Activated naive CD4-positive, alpha-beta T cell treated with anti-CD3 and anti-CD28 coated beads, Interleukin-2, amount 50 U/mL, for 24 hours (primary cell): ENCODE measurements around the gene CSNK2A2.

Experiments
- H3K27ac Mint-ChIP-seq: one replicate; pipeline ENCODE4 v1.8.0; 2021; ENCODE audit warnings: mild to moderate bottlenecking, mixed read lengths
- H3K27me3 Mint-ChIP-seq: one replicate; pipeline ENCODE4 v1.8.0; 2021; ENCODE audit warnings: mixed read lengths
- H3K36me3 Mint-ChIP-seq: one replicate; pipeline ENCODE4 v1.8.0; 2021; ENCODE audit warnings: mixed read lengths
- H3K4me1 Mint-ChIP-seq: one replicate; pipeline ENCODE4 v1.8.0; 2021; ENCODE audit warnings: mixed read lengths
- H3K4me3 Mint-ChIP-seq: one replicate; pipeline ENCODE4 v1.8.0; 2021; ENCODE audit warnings: mild to moderate bottlenecking, mixed read lengths
- H3K9me3 Mint-ChIP-seq: one replicate; pipeline ENCODE4 v1.8.0; 2021; ENCODE audit warnings: mixed read lengths

Gene CSNK2A2

DNA sequence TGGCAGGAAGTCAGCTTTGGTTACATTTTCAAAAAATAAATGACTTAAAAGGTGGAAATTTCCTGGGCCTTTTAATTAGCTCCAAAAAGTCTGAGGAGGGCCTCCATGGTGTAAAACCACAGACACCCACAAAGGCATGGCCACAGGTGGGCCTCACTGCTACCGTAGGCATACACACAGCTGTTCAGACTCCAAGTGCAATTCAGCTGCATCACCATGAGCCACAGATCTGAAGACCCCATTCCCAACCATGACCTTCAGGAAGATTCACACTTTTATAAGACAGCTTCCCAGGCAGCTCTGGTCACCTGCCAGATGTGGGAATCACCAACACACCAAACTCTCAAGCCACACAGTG, 20.6 kb downstream of the CSNK2A2 start:
- peaks cover 30% of the 10 kb centered on the region for H3K36me3 Mint-ChIP-seq
- peaks cover 62% of the 10 kb centered on the region for H3K4me1 Mint-ChIP-seq
- H3K27me3 Mint-ChIP-seq, result no peaks in the 10 kb centered on the region
- peak overlapping the region; percentile 86 for H3K27ac Mint-ChIP-seq
- peak overlapping the region; percentile 72 for H3K4me3 Mint-ChIP-seq
- no peaks in the 10 kb centered on the region for H3K9me3 Mint-ChIP-seq

DNA sequence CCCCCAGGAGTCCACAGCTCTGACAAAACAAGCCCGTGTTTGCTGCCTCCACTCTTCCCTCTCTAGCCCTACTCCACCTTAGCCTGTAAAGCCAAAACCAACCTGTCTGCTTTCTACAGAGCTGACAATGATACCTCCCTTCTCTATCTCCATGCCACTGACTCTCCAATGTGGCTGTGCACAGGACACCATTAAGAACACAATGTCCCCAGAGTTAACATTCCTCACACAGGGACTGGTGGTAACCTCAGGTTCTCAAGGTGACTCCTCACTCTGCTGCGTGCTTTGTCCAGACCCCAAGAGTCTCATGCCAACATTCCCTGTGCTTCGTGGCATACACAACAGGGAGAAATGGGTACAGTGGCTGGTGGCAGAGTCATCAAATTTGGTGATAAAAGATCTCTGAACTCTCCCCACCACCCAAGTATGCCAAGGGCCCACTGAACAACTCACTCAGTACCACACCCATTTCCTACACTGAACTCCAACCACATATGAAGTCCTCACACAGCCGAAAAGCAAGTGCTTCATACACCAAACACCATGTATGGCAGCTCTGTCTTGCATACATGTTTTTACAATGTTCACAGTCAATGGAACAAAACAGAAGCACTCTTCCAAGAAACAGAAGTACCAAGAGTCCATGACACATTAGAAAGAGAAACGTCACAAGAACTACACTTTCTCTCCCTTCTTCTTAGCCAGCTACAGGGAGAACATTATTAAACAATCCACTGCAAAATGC, 21.1 kb downstream of the CSNK2A2 start:
- Mint-ChIP-seq H3K36me3 (peaks cover 27% of the 10 kb centered on the region), H3K27me3 (no peaks in the 10 kb centered on the region), H3K4me1 (peaks cover 59% of the 10 kb centered on the region), H3K27ac (peak overlapping the region; percentile 89), H3K9me3 (no peaks in the 10 kb centered on the region), H3K4me3 (peak overlapping the region; percentile 72)

DNA sequence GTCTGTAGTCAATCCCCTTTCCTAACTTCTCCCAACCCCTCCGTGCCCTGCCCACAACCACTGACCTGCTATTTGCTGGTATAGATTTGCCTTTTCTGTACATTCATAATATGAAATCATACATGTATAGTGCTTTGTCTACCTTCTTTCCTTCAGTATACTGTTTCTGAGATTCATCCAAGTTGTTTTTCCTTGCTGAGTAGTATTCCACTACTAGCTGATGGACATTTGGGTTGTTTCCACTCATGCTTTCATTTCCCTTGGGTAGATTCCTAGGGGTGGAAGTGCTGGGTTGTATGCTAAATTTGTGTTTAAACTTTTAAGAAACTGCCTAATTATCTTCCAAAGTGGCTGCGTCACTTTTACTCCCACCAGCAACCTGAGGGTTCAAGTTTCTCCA, 27.7 kb downstream of the CSNK2A2 start:
- Mint-ChIP-seq H3K36me3 (peaks cover 14% of the 10 kb centered on the region), H3K4me3 (no peak overlapping the region), H3K9me3 (no peaks in the 10 kb centered on the region), H3K4me1 (peaks cover 8% of the 10 kb centered on the region), H3K27ac (peak overlapping the region; percentile 18), H3K27me3 (no peaks in the 10 kb centered on the region)

DNA sequence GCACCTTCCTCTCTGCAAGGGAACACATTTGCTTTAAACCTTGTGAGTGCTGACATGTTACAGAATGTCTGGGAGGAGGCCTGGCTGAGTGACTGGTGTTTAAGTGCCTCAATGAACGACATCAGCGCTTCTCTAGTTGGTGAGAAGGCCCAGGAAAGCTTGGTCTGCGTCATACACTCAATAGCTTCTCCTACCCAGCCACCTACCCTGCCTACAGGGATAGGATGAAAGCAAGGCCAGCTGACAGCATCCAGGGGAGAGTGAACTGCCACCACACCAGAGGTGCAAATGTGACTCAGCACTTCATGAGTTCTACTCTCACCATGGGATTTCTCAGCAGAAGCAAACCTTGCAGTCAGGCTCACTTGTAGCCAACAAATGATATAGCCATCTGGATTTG, 37.1 kb downstream of the CSNK2A2 start:
- Mint-ChIP-seq H3K9me3 (no peaks in the 10 kb centered on the region), H3K27ac (peak overlapping the region; percentile 56), H3K36me3 (peaks cover 19% of the 10 kb centered on the region), H3K4me3 (no peak overlapping the region), H3K4me1 (peaks cover 2% of the 10 kb centered on the region), H3K27me3 (no peaks in the 10 kb centered on the region)

DNA sequence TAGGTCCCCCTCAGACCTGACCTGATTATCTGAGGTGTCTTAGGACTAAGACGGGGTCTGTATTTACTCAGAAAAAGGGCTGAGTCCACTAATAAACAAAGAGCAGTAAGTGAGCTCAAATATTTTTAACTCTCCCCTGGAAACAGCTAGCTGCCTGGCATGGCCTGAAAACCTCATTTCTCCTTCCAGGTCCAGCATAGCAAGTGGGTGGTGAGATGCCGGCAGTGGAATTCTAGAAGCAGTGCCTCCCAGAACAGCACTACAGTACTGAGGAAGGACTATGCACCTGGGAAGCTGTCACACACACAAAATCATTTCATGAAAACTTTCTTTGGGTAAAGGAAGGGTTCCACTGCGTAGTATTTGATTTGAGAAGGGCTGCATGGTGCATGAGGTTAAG, 39.2 kb downstream of the CSNK2A2 start:
- Mint-ChIP-seq H3K4me1 (peaks cover 4% of the 10 kb centered on the region), H3K27me3 (no peaks in the 10 kb centered on the region), H3K27ac (no peak overlapping the region)

DNA sequence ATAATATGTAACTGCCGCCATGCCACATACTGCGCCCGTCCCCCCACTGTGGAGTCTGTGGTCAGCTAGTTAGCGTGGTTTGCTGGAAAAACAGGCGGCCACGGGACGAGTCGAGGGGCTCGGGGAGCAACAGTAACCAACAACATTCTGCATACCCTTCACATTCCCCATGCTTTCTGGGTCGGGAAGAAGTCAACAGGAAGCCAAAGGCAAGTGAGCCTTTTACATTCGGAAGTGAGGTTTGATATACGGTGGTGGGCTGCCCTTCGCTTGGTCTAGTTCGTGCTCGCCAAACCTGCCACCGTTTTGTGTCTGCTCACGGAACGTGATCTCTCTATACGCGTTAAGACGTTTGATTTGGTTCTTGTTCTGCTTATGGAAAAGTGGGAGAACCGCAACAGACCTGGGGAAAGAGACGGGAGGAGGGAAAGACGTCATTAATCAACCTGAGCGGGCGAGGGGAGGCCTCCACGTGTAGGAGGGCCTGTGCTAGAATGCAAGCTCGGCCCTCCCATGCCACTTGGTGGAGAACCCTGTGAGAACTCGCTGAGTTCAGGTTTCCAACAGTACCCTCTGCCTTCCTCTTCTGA, 39.9 kb downstream of the CSNK2A2 start:
- H3K9me3 Mint-ChIP-seq, result no peaks in the 10 kb centered on the region
- no peaks in the 10 kb centered on the region for H3K27me3 Mint-ChIP-seq
- peaks cover 14% of the 10 kb centered on the region for H3K36me3 Mint-ChIP-seq
- H3K4me1 Mint-ChIP-seq, result peaks cover 4% of the 10 kb centered on the region
- H3K4me3 Mint-ChIP-seq, result no peak overlapping the region
- no peak overlapping the region for H3K27ac Mint-ChIP-seq

More for the DNA sequence above, 39.2 kb downstream of the CSNK2A2 start:
- no peaks in the 10 kb centered on the region for H3K9me3 Mint-ChIP-seq
- peaks cover 14% of the 10 kb centered on the region for H3K36me3 Mint-ChIP-seq
- no peak overlapping the region for H3K4me3 Mint-ChIP-seq

DNA sequence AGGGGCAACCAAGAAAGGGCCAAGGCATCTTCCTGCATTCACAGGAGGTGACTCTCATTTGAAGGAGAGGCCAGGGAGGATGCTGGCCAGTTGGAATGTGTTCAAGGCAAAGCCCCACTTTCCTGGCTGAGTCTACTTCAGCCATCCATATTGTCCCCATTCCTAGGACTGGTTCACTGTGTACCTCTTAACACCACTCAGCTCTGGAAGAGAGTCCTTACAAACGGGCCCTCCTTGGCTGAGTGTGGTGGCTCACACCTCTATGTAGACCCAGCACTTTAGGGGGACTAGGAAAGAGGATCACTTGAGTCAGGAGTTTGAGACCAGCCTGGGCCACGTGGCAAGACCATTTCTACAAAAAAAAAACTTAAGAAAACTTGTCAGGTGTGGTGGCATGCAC, 40.7 kb downstream of the CSNK2A2 start:
- Mint-ChIP-seq H3K4me1 (peaks cover 4% of the 10 kb centered on the region), H3K27ac (no peak overlapping the region), H3K36me3 (peaks cover 10% of the 10 kb centered on the region), H3K4me3 (no peak overlapping the region), H3K9me3 (no peaks in the 10 kb centered on the region), H3K27me3 (no peaks in the 10 kb centered on the region)

DNA sequence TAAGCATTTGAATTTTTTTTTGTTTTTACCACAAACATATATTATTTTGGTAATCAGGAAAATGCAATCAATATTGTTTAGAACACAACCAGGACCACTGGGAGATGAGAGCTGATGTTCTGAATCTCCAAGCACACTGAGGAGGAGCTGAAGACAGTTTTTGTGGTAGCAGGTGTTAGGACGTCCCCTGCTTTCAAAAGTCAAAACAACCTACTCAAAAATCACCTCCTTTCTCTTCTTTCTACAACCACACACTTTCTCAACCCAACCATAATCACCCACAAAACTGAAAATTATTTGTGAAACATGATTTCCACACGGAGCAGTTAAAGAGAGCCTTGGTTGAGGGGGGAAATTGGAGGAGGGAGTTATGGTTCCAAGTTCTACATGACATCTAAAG, 42.1 kb downstream of the CSNK2A2 start:
- no peak overlapping the region for H3K27ac Mint-ChIP-seq
- no peaks in the 10 kb centered on the region for H3K9me3 Mint-ChIP-seq
- H3K4me1 Mint-ChIP-seq, result peaks cover 4% of the 10 kb centered on the region
- no peaks in the 10 kb centered on the region for H3K27me3 Mint-ChIP-seq
- H3K4me3 Mint-ChIP-seq, result no peak overlapping the region
- peaks cover 10% of the 10 kb centered on the region for H3K36me3 Mint-ChIP-seq

DNA sequence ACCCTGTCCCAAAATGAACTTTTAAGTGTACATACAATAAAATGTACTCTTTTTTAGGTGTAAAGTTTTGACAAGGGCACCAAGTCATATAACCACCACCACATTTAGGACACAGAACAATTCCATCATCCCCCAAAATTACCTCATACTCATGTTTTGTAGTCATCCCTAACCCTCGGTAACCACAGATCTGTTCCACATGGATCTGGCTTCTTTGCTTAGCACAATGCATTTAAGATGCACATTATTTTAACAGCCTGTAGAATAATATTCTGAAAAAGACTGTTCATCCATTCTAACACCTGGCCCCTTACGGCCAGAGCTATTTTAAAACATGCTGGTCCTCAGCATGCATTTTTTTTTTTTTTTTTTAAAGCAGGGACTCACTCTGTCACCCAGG, 43.6 kb downstream of the CSNK2A2 start:
- no peak overlapping the region for H3K4me3 Mint-ChIP-seq
- no peaks in the 10 kb centered on the region for H3K27me3 Mint-ChIP-seq
- H3K9me3 Mint-ChIP-seq, result no peaks in the 10 kb centered on the region
- no peak overlapping the region for H3K27ac Mint-ChIP-seq
- peaks cover 4% of the 10 kb centered on the region for H3K4me1 Mint-ChIP-seq
- H3K36me3 Mint-ChIP-seq, result peaks cover 4% of the 10 kb centered on the region

DNA sequence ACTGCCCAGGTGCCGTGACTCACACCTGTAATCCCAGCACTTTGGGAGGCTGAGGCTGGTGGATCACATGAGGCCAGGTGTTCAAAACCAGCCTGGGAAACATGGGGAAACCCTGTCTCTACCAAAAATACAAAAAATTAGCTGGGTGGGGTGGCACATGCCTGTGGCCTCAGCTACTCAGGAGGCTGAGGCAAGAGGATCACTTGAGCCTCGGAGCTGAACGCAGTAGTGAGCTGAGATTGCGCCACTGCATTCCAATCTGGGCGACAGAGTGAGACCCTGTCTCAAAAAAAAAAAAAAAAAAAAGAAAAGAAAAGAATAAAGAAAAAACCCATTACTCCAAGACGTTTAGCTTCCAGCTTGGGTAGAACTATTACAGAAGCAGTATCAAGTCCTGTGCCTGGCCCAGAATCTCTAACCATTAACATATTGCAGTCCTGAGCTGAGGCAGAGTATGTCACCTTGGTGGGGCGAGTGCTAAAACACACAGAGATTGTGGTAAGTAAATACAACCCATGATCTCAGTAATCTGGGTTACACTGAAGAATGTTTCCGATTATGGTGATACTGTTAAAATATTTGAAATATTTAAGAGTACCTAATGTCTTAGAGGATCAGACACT, 45.5 kb downstream of the CSNK2A2 start:
- no peaks in the 10 kb centered on the region for H3K9me3 Mint-ChIP-seq
- H3K4me1 Mint-ChIP-seq, result peaks cover 4% of the 10 kb centered on the region
- no peak overlapping the region for H3K4me3 Mint-ChIP-seq
- H3K27me3 Mint-ChIP-seq, result no peaks in the 10 kb centered on the region
- no peak overlapping the region for H3K27ac Mint-ChIP-seq
- peaks cover 5% of the 10 kb centered on the region for H3K36me3 Mint-ChIP-seq

DNA sequence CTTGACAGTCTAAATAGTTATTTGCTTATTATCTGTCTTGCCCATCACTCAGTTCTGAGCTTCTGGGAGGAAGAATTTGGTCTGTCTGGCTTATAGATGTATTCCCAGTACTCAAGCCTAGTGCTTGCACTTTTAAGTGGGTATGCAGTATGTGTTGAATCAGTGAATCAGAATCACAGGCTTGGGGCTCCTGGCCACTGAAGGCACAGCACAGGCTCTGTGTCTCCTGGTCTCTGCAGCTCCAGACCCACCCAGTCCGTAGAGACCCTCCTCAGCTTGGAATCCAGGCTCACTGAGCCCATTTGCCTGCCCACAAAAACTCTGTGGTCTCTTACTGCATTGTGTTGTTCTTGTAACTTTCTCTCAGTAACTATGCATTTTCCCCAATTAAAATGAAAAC, 49.4 kb downstream of the CSNK2A2 start:
- peaks cover 17% of the 10 kb centered on the region for H3K36me3 Mint-ChIP-seq
- no peak overlapping the region for H3K27ac Mint-ChIP-seq
- H3K27me3 Mint-ChIP-seq, result no peaks in the 10 kb centered on the region
- H3K9me3 Mint-ChIP-seq, result no peaks in the 10 kb centered on the region
- no peak overlapping the region for H3K4me3 Mint-ChIP-seq
- H3K4me1 Mint-ChIP-seq, result no peaks in the 10 kb centered on the region

DNA sequence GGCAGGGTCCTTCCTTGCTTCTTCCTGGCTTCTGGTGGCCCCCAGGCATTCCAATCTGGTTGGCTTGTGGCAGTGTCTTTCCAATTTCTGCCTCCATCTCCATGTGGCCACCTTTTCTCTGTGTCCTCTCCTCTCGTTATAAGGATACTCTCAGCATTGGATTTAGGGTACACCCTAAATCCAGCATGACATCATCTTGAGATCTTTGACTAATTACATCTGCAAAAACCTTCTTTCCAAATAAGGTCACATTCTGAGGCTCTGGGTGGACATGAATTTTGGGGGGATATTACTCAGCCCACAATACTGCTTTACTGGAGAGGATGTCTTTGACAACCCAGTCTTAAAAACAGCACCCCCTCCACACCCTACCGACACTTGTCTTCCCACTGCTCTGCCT, 49.8 kb downstream of the CSNK2A2 start:
- peaks cover 17% of the 10 kb centered on the region for H3K36me3 Mint-ChIP-seq
- H3K4me1 Mint-ChIP-seq, result no peaks in the 10 kb centered on the region
- H3K9me3 Mint-ChIP-seq, result no peaks in the 10 kb centered on the region
- no peak overlapping the region for H3K27ac Mint-ChIP-seq
- H3K4me3 Mint-ChIP-seq, result no peak overlapping the region
- no peaks in the 10 kb centered on the region for H3K27me3 Mint-ChIP-seq

DNA sequence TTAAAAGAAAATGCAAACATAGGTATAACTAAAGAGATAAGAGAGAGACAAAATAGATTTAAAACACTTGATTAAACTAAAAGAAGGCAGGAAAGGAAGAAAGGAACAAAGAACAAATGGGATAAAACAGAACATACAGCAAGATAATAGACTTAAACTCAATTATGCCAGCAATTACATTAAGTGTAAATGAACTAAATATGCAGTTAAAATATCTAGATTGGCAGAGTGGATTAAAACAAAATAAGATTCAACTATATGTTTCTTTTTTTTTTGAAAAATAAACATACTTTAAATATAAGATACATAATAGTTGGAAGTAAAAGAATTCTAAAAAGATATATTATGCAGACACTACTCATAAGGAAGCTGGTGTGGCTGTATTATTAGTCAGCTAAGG, 59.1 kb downstream of the CSNK2A2 start:
- no peaks in the 10 kb centered on the region for H3K27me3 Mint-ChIP-seq
- no peaks in the 10 kb centered on the region for H3K4me1 Mint-ChIP-seq

DNA sequence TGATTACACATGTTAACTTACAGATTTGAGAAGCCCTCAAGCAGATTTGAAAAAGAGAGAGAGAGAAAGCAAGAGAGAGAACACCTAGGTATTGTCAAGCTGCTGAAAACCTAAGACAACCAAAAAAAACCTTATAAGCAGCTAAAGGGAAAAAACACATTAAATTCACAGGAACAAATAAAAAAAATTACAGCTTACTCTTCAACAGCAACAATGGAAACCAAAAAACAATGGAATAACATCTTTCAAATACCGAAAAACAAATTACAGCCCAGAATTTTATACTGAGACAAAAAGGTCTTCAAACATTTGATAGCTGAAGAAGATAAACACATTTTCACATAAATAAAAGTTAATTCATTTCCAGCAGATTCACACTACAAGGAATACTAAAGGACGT, 60.3 kb downstream of the CSNK2A2 start:
- H3K27ac Mint-ChIP-seq, result no peak overlapping the region
- no peaks in the 10 kb centered on the region for H3K9me3 Mint-ChIP-seq
- no peaks in the 10 kb centered on the region for H3K4me1 Mint-ChIP-seq
- no peak overlapping the region for H3K4me3 Mint-ChIP-seq
- peaks cover 29% of the 10 kb centered on the region for H3K36me3 Mint-ChIP-seq
- no peaks in the 10 kb centered on the region for H3K27me3 Mint-ChIP-seq

More for the DNA sequence above, 59.1 kb downstream of the CSNK2A2 start:
- Mint-ChIP-seq H3K27ac (no peak overlapping the region), H3K4me3 (no peak overlapping the region), H3K9me3 (no peaks in the 10 kb centered on the region), H3K36me3 (peaks cover 29% of the 10 kb centered on the region)

DNA sequence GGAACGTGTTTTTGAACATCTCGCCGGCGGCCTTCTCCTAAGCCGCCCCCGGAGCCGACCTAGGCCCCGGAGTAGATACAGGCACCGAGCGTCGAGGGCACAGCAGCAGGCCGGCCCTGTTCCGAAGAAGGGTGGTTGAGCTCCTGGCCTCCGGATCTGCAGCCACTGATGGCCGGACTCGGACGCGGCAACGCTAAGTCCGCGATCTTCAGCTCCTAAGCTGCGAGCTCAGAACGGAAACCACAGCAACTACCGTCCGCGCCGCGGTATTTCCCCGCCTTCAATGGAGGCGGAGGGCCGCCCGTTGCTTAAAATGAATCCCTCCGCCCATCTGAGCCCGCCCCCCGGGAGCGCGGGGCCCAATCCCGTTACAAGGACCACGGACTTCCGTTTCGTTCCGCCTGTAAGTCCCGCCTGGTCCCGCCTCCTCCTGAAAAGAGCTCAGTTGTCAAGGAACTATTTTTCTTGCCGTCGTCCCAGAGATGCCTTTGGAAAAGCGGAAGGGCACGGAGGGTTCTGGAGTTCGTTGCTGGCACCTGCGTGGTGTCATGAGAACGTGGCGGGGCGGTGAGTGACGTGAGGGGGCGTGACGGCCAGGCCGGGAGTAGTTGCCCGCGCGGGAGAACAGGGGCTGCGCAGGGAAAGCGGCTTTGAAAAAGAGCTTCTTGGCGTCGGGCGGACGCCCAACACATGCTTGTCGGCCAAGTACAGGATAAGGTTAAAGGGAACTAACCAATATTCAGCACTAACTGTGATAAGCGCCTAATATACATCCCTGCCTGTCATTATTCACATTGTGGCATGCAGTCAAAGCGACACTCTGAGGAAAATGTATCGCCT, 68.6 kb downstream of the CSNK2A2 start, which contains the start of gene CFAP20:
Gene CFAP20 (minus strand): TSS at position 285 of the 840 bp plus-strand sequence. CDS start 266 bp downstream, at position 19.
- H3K9me3 Mint-ChIP-seq, result no peaks in the 10 kb centered on the region
- H3K4me3 Mint-ChIP-seq, result peak within 1 kb of the TSS; percentile 89
- peak within 1 kb of the TSS; percentile 79 for H3K27ac Mint-ChIP-seq
- H3K36me3 Mint-ChIP-seq, result peaks cover 3% of the 10 kb centered on the region
- H3K4me1 Mint-ChIP-seq, result peaks cover 41% of the 10 kb centered on the region
- H3K27me3 Mint-ChIP-seq, result no peaks in the 10 kb centered on the region
